NCI-H1930 (cell line): Measurements from ENCODE around the gene ZNF99.
"Not testable (repeated sequence)": the region's sequence is repeated elsewhere in the genome, so short reads cannot be mapped to it uniquely, and the experiment has no call there.

Experiments used
- DNase-seq, 2 experiments: peaks; one replicate each; lab custom pipeline; 2025; lab: John Stamatoyannopoulos, UW

ZNF99 gene

DNA sequence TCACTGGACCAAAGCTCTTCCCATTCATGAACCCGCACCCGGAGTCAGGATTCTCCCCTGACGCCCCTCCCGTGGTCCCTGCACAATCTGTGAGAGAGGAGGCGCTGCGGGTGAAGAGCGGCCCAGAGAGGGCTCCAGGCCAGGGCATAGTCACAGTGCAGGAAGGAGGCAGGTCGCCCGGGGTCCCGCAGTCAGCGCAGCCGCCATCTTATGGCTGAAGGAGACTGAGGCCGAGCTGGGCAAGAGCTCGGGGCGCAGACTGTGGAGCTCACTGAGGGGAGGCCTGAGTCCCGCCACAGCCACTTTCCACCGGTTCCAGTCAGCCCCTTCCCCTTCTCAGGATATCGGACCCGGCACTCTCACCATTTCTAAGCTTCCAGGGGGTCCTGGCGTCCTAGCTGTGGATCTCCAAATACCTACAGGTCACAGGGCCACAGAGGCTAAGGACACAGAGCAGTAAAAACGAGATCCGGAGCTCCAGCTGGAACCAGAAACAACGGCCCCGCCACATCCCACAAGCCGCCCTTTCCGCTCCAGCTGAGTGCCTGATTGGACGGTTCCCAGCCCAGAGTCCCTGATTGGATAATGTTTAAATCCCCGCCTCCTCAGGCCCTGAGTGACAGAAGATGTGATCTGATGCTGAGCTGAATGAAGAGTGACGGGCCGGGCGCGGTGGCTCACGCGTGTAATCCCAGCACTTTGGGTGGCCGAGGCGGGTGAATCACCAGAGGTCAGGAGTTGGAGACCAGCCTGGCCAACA lies at the start of gene ZNF99:
ZNF99 (minus strand) TSS at position 501 of the 760 bp plus-strand sequence; CDS start at position 366, 135 bp downstream.
- no peak for DNase-seq

DNA sequence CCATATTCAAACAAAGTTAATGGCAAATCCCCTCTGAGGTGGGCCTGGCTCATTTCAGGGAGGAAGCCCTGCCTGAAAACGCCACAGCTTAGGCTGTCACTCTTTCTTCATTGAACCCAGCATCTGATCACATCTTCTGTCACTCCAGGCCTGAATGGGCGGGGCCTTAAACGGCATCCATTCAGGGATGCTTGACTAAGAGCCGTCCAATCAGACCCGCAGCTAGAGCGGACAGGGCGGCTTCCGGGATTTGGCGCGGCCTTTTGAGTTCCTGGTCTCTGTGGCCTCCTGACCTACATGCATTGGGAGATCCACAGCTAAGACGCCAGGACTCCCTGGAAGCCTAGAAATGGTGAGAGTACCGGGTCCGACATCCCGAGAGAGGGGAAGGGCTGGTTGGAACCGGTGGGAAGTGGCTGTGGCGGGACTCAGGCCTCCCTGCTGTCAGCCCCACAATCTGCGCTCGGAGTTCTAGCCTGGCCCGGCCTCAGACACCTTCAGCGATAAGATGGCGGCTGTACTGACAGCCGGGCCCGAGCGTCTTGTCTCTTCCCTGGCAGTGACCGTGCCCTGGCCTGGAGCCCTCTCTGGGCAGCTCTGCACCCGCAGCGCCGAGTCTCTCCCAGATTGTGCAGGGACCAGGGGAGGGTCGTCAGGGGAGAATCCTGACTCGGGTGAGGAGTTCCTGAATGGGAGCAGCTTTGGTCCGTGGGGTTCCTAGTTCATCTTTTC lies 48.2 kb upstream of the ZNF99 start, which contains the start of gene ZNF723:
ZNF723 (plus strand) TSS at position 261 of the 732 bp plus-strand sequence; CDS start at position 350, 89 bp downstream.
- DNase-seq: no peak

GRCh38 chr19:22831211-22831610 lies 47.3 kb upstream of the ZNF99 start:
- DNase-seq: no peak

DNA sequence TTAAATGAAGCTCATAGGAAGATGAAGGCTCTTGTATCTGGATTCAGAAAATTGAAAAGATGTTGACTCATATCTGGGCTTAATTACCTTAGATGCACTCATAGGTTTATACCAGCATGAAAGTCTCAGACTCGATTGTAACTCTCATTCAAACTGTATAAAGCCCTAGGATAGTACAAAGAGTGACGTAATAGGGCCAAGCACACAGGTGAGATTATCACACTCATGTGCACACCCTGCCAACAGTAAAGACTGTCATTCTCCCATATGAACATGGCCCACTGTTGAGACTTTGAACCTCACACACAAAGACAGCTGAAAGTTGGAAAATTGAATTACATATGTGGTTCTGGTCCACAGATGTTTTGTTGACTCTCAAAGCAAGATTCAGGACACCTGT lies 30.2 kb upstream of the ZNF99 start:
- no peak for DNase-seq

GRCh38 chr19:22807061-22807835 lies 23.3 kb upstream of the ZNF99 start:
- DNase-seq: no peak

DNA sequence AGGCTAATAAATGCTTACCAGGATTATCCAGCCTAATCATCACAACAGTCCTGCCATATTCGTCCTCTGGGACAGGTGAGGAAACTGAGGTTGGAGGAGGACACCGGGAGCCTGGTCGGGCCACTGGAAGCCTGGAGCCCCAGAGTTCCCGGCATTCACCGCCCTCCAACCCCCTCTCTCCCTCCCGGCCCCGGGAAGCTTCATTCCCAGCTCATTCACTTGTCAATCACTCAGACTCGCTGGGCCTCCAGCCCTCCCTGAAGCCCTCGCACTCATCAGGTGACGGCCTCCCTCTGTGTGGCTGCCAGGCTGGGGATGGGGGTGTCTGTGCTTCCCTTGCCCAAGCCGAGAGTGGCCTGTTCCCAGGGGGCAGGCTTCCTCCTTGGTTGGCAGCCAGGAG lies 22.5 kb upstream of the ZNF99 start:
- DNase-seq: no peak

GRCh38 chr19:22797040-22797439 lies 13.1 kb upstream of the ZNF99 start:
- DNase-seq: no peak

GRCh38 chr19:22792863-22793262 lies 8.9 kb upstream of the ZNF99 start:
- not testable (repeated sequence) for DNase-seq

- no peak for DNase-seq
These were observed 47.9 kb downstream of the ZNF99 start for GRCh38 chr19:22735911-22736645.

DNA sequence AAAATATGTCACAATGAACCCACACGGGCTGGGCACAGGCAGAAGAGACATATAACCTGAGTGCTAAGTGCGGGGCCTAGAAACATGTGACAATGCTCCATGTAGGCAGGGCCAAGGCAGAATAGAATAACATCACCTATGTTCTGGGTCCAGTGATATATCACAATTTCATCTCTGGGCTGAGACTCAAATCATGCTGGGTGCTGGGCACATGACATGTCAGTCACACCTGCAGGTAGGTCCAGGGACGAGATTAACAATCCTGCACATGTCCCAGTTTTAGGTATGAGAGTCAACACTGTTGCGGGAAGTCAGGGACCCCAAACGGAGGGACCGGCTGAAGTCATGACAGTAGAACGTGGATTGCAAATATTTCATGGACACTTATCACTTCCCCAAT lies 50.3 kb downstream of the ZNF99 start:
- DNase-seq: no peak

GRCh38 chr19:22728214-22728613 lies 55.7 kb downstream of the ZNF99 start:
- DNase-seq: not testable (repeated sequence)

DNA sequence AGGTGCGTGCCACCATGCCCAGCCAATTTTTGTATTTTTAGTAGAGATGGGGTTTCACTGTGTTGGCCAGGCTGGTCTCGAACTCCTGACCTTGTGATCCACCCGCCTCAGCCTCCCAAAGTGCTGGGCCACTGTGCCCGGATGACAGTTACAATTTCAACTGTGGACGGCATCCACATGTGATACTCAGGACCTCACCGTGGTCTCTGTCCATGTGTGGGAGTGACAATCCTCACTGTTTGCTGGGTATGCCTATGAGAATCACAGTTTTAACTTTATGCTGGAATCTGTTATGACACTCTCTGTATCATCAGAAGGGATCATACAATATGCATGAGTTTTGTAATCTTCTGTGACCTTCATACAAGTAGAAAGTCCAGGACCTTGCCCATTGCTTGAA lies 62.4 kb downstream of the ZNF99 start:
- DNase-seq: not testable (repeated sequence)

GRCh38 chr19:22708983-22709382 lies 75.0 kb downstream of the ZNF99 start:
- no peak for DNase-seq

DNA sequence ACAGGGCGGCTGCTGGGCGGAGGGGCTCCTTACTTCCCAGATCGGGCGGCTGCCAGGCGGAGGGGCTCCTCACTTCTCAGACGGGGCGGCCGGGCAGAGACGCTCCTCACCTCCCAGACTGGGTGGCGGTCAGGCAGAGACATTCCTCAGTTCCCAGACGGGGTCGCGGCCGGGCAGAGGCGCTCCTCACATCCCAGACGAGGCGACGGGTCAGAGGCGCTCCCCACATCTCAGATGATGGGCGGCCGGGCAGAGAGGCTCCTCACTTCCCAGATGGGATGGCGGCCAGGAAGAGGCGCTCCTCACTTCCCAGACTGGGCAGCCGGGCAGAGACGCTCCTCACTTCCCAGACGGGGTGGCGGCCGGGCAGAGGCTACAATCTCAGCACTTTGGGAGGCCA lies 80.9 kb downstream of the ZNF99 start:
- DNase-seq: not testable (repeated sequence)

DNA sequence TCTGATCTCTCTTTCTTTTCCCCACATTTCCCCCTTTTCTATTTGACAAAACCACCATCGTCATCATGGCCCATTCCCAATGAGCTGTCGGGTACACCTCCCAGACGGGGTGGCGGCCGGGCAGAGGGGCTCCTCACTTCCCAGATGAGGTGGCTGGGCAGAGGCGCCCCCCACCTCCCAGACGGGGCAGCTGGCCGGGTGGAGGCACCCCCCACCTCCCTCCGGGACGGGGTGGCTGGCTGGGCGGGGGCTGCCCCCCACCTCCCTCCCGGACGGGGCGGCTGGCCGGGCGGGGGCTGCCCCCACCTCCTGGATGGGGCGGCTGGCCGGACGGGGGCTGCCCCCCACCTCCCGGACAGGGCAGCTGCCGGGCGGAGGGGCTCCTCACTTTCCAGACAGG lies 81.3 kb downstream of the ZNF99 start:
- DNase-seq: not testable (repeated sequence)
